ENCODE measurements around the gene WDR44.
"Not testable (repeated sequence)": the region's sequence is repeated elsewhere in the genome, so short reads cannot be mapped to it uniquely, and the experiment has no call there.

Gene WDR44

GRCh38 chrX:118345464-118346257 lies at the start of gene WDR44:
TSS of gene WDR44 (plus strand) at chrX:118346106. CDS start at chrX:118346504, 398 bp downstream.
- Histone ChIP-seq H3K4me1 (ENCODE audit: insufficient read depth, low read length) (peaks cover 10% of the 10 kb centered on the region), H3K9ac (ENCODE audit: low read depth, low read length) (peak within 1 kb of the TSS; percentile 88), H3K36me3 (ENCODE audit: insufficient read depth, low read length) (no peaks in the 10 kb centered on the region), H3K9me3 (ENCODE audit: control insufficient read depth, insufficient read depth, low read length) (no peaks in the 10 kb centered on the region)

- H3K4me1 ChIP-seq (ENCODE audit: insufficient read depth, low read length); H3K9ac ChIP-seq (ENCODE audit: low read depth, low read length); H3K9me3 ChIP-seq (ENCODE audit: control insufficient read depth, insufficient read depth, low read length); H3K36me3 ChIP-seq (ENCODE audit: insufficient read depth, low read length): not testable (repeated sequence)
Measured at GRCh38 chrX:118305827-118306226, 40.1 kb upstream of the WDR44 start.

GRCh38 chrX:118315529-118315928 lies 30.4 kb upstream of the WDR44 start:
- no peaks in the 10 kb centered on the region for H3K4me1 ChIP-seq (ENCODE audit: insufficient read depth, low read length)
- H3K9ac ChIP-seq (ENCODE audit: low read depth, low read length) = no peak overlapping the region
- no peaks in the 10 kb centered on the region for H3K9me3 ChIP-seq (ENCODE audit: control insufficient read depth, insufficient read depth, low read length)
- H3K36me3 ChIP-seq (ENCODE audit: insufficient read depth, low read length) = no peaks in the 10 kb centered on the region

GRCh38 chrX:118324588-118324987 lies 21.3 kb upstream of the WDR44 start:
- no peaks in the 10 kb centered on the region for H3K9me3 ChIP-seq (ENCODE audit: control insufficient read depth, insufficient read depth, low read length)
- H3K4me1 ChIP-seq (ENCODE audit: insufficient read depth, low read length) = no peaks in the 10 kb centered on the region
- H3K36me3 ChIP-seq (ENCODE audit: insufficient read depth, low read length) = no peaks in the 10 kb centered on the region
- H3K9ac ChIP-seq (ENCODE audit: low read depth, low read length) = no peak overlapping the region

GRCh38 chrX:118325453-118325852 lies 20.5 kb upstream of the WDR44 start:
- Histone ChIP-seq H3K9ac (ENCODE audit: low read depth, low read length) (no peak overlapping the region), H3K4me1 (ENCODE audit: insufficient read depth, low read length) (no peaks in the 10 kb centered on the region)

GRCh38 chrX:118329175-118329574 lies 16.7 kb upstream of the WDR44 start:
- Histone ChIP-seq H3K4me1 (ENCODE audit: insufficient read depth, low read length) (no peaks in the 10 kb centered on the region), H3K36me3 (ENCODE audit: insufficient read depth, low read length) (no peaks in the 10 kb centered on the region), H3K9me3 (ENCODE audit: control insufficient read depth, insufficient read depth, low read length) (no peaks in the 10 kb centered on the region), H3K9ac (ENCODE audit: low read depth, low read length) (no peak overlapping the region)

More at GRCh38 chrX:118325453-118325852, 20.5 kb upstream of the WDR44 start:
- no peaks in the 10 kb centered on the region for H3K36me3 ChIP-seq (ENCODE audit: insufficient read depth, low read length)
- no peaks in the 10 kb centered on the region for H3K9me3 ChIP-seq (ENCODE audit: control insufficient read depth, insufficient read depth, low read length)

- H3K9ac ChIP-seq (ENCODE audit: low read depth, low read length) = no peak overlapping the region
- H3K4me1 ChIP-seq (ENCODE audit: insufficient read depth, low read length) = no peaks in the 10 kb centered on the region
- H3K36me3 ChIP-seq (ENCODE audit: insufficient read depth, low read length) = no peaks in the 10 kb centered on the region
Measured at GRCh38 chrX:118337687-118338086, 8.2 kb upstream of the WDR44 start.

GRCh38 chrX:118338930-118339329 lies 7.0 kb upstream of the WDR44 start:
- H3K9me3 ChIP-seq (ENCODE audit: control insufficient read depth, insufficient read depth, low read length) = no peaks in the 10 kb centered on the region
- no peak overlapping the region for H3K9ac ChIP-seq (ENCODE audit: low read depth, low read length)
- H3K4me1 ChIP-seq (ENCODE audit: insufficient read depth, low read length) = no peaks in the 10 kb centered on the region
- no peaks in the 10 kb centered on the region for H3K36me3 ChIP-seq (ENCODE audit: insufficient read depth, low read length)

More at GRCh38 chrX:118337687-118338086, 8.2 kb upstream of the WDR44 start:
- no peaks in the 10 kb centered on the region for H3K9me3 ChIP-seq (ENCODE audit: control insufficient read depth, insufficient read depth, low read length)

GRCh38 chrX:118345045-118345463 lies 852 bp upstream of the WDR44 start:
- H3K9ac ChIP-seq (ENCODE audit: low read depth, low read length) = peak overlapping the region; percentile 71
- no peaks in the 10 kb centered on the region for H3K36me3 ChIP-seq (ENCODE audit: insufficient read depth, low read length)
- no peaks in the 10 kb centered on the region for H3K9me3 ChIP-seq (ENCODE audit: control insufficient read depth, insufficient read depth, low read length)
- H3K4me1 ChIP-seq (ENCODE audit: insufficient read depth, low read length) = peaks cover 7% of the 10 kb centered on the region

GRCh38 chrX:118346258-118347094 lies 570 bp downstream of the WDR44 start:
- peak overlapping the region; percentile 88 for H3K9ac ChIP-seq (ENCODE audit: low read depth, low read length)
- H3K9me3 ChIP-seq (ENCODE audit: control insufficient read depth, insufficient read depth, low read length) = no peaks in the 10 kb centered on the region
- H3K4me1 ChIP-seq (ENCODE audit: insufficient read depth, low read length) = peaks cover 10% of the 10 kb centered on the region
- no peaks in the 10 kb centered on the region for H3K36me3 ChIP-seq (ENCODE audit: insufficient read depth, low read length)

GRCh38 chrX:118347131-118347530 lies 1.2 kb downstream of the WDR44 start:
- Histone ChIP-seq H3K9ac (ENCODE audit: low read depth, low read length) (peak overlapping the region; percentile 88), H3K9me3 (ENCODE audit: control insufficient read depth, insufficient read depth, low read length) (no peaks in the 10 kb centered on the region), H3K4me1 (ENCODE audit: insufficient read depth, low read length) (peaks cover 10% of the 10 kb centered on the region), H3K36me3 (ENCODE audit: insufficient read depth, low read length) (no peaks in the 10 kb centered on the region)

- Histone ChIP-seq H3K9me3 (ENCODE audit: control insufficient read depth, insufficient read depth, low read length) (no peaks in the 10 kb centered on the region), H3K4me1 (ENCODE audit: insufficient read depth, low read length) (peaks cover 14% of the 10 kb centered on the region), H3K9ac (ENCODE audit: low read depth, low read length) (peak overlapping the region; percentile 88), H3K36me3 (ENCODE audit: insufficient read depth, low read length) (no peaks in the 10 kb centered on the region)
Measured at GRCh38 chrX:118347736-118348135, 1.8 kb downstream of the WDR44 start.

- H3K9me3 ChIP-seq (ENCODE audit: control insufficient read depth, insufficient read depth, low read length) = no peaks in the 10 kb centered on the region
- peak overlapping the region; percentile 88 for H3K9ac ChIP-seq (ENCODE audit: low read depth, low read length)
- peaks cover 17% of the 10 kb centered on the region for H3K4me1 ChIP-seq (ENCODE audit: insufficient read depth, low read length)
- no peaks in the 10 kb centered on the region for H3K36me3 ChIP-seq (ENCODE audit: insufficient read depth, low read length)
Measured at GRCh38 chrX:118348186-118348810, 2.4 kb downstream of the WDR44 start.

GRCh38 chrX:118349188-118349587 lies 3.3 kb downstream of the WDR44 start:
- H3K9me3 ChIP-seq (ENCODE audit: control insufficient read depth, insufficient read depth, low read length) = no peaks in the 10 kb centered on the region
- H3K4me1 ChIP-seq (ENCODE audit: insufficient read depth, low read length) = peaks cover 17% of the 10 kb centered on the region
- H3K36me3 ChIP-seq (ENCODE audit: insufficient read depth, low read length) = no peaks in the 10 kb centered on the region
- H3K9ac ChIP-seq (ENCODE audit: low read depth, low read length) = no peak overlapping the region

All from ES-I3 (cell line).